IMR-90 (cell line): ENCODE data around the gene CCNG1. TPM values are rescaled to one million over a fixed set of nuclear protein-coding genes. Genes with fewer than 3 reads are reported as not detected.
A peak's percentile ranks its signal among the peaks of the same experiment; 100 is the strongest.

Source experiments
- ATAC-seq: fragments of 200-7000 bp; cut with Tn5 transposase; 2 replicates; pipeline ENCODE4 v1.9.1; 2020; ENCODE audit warnings: low read depth, mild to moderate bottlenecking, moderate library complexity
- BruUV-seq: library from RNA; stranded (reverse); fragments of 400-500 nt; replicated peaks from 2 replicates; lab custom pipeline; 2021; lab: Mats Ljungman, UMichigan
- CTCF ChIA-PET: fragments of 300-600 bp; formaldehyde crosslinking; extraction: SDS; loops from one replicate; lab custom pipeline; 2021; ENCODE audit warnings: antibody characterized with exemption; lab: Yijun Ruan, JAX
- POLR2A ChIA-PET: fragments of 300-600 bp; sonication (Branson Sonifier 250); formaldehyde crosslinking; loops from one replicate; lab custom pipeline; 2022; ENCODE audit warnings: antibody characterized with exemption; ENCODE audit not compliant: unreplicated experiment; lab: Charles Lee
- DNase-seq: peaks from one replicate; pipeline ENCODE4 v3.0.0; 2013
- H2AFZ ChIP-seq: replicated peaks from 2 replicates; pipeline ENCODE3; 2013; ENCODE audit warnings: low read length, mild to moderate bottlenecking; ENCODE audit not compliant: poor library complexity
- H2AK5ac ChIP-seq: 2 replicates; pipeline ENCODE4 v1.6.1; 2013; ENCODE audit warnings: low read depth, low read length, inconsistent platforms
- H2AK9ac ChIP-seq: replicated peaks from 2 replicates; pipeline ENCODE3; 2013; ENCODE audit warnings: mild to moderate bottlenecking, low read depth, low read length, moderate library complexity; ENCODE audit not compliant: poor library complexity
- H2BK120ac ChIP-seq: 2 replicates; pipeline ENCODE4 v1.6.1; 2013; ENCODE audit warnings: low read depth, low read length, inconsistent platforms
- H2BK15ac ChIP-seq: 3 replicates; pipeline ENCODE4 v1.6.1; 2013; ENCODE audit warnings: low read depth, low read length, inconsistent platforms
- H2BK20ac ChIP-seq: 2 replicates; pipeline ENCODE4 v1.6.1; 2013; ENCODE audit warnings: low read depth, mild to moderate bottlenecking, inconsistent platforms, low read length, moderate library complexity
- H2BK5ac ChIP-seq: 2 replicates; pipeline ENCODE4 v1.6.1; 2013; ENCODE audit warnings: mild to moderate bottlenecking, low read depth, low read length, inconsistent platforms; ENCODE audit not compliant: poor library complexity, severe bottlenecking
- H3K14ac ChIP-seq: replicated peaks from 2 replicates; pipeline ENCODE4 v1.6.1; 2013; ENCODE audit warnings: low read depth, low read length, inconsistent platforms
- H3K18ac ChIP-seq: 2 replicates; pipeline ENCODE4 v1.6.1; 2013; ENCODE audit warnings: low read depth, low read length, control low read depth
- H3K23ac ChIP-seq: 2 replicates; pipeline ENCODE4 v1.6.1; 2013; ENCODE audit warnings: low read depth, low read length, inconsistent platforms
- H3K27ac ChIP-seq: 2 replicates; pipeline ENCODE4 v1.5.1; 2013; ENCODE audit warnings: mild to moderate bottlenecking, control low read depth, low read length; ENCODE audit not compliant: insufficient read depth
- H3K27me3 ChIP-seq: 2 replicates; pipeline ENCODE4 v1.6.1; 2013; ENCODE audit warnings: low read length; ENCODE audit not compliant: control insufficient read depth, insufficient read depth
- H3K36me3 ChIP-seq: 2 replicates; pipeline ENCODE4 v1.6.1; 2013; ENCODE audit warnings: low read length, mixed read lengths; ENCODE audit not compliant: control insufficient read depth, insufficient read depth
- H3K4ac ChIP-seq: 2 replicates; pipeline ENCODE4 v1.6.1; 2013; ENCODE audit warnings: low read depth, low read length, inconsistent platforms
- H3K4me1 ChIP-seq: 2 replicates; pipeline ENCODE4 v1.6.1; 2013; ENCODE audit warnings: low read length, mixed read lengths; ENCODE audit not compliant: control insufficient read depth, insufficient read depth
- H3K4me2 ChIP-seq: 2 replicates; pipeline ENCODE4 v1.6.1; 2013; ENCODE audit warnings: low read depth, mild to moderate bottlenecking, control low read depth, low read length, moderate library complexity
- H3K4me3 ChIP-seq: 2 replicates; pipeline ENCODE4 v1.5.1; 2013; ENCODE audit warnings: low read depth, mild to moderate bottlenecking, control low read depth, low read length, moderate library complexity; ENCODE audit not compliant: insufficient read depth
- H3K56ac ChIP-seq: 2 replicates; pipeline ENCODE4 v1.6.1; 2013; ENCODE audit warnings: low read length, inconsistent platforms; ENCODE audit not compliant: insufficient read depth; ENCODE audit errors: extremely low read depth
- H3K79me1 ChIP-seq, 2 experiments: 2 replicates each; pipeline ENCODE4 v1.6.1; 2013; ENCODE audit warnings: low read length in 2 of 2, inconsistent platforms in 1 of 2, low read depth in 1 of 2
- H3K9ac ChIP-seq: 2 replicates; pipeline ENCODE4 v1.6.1; 2013; ENCODE audit warnings: low read depth, low read length, control low read depth
- H3K9me1 ChIP-seq: 2 replicates; pipeline ENCODE4 v1.6.1; 2013; ENCODE audit warnings: low read length, inconsistent platforms; ENCODE audit not compliant: insufficient read depth
- H3K9me3 ChIP-seq: 2 replicates; pipeline ENCODE4 v1.6.1; 2013; ENCODE audit warnings: low read length; ENCODE audit not compliant: control insufficient read depth, insufficient read depth
- H4K20me1 ChIP-seq: 2 replicates; pipeline ENCODE4 v1.6.1; 2013; ENCODE audit warnings: low read length, inconsistent platforms; ENCODE audit not compliant: insufficient read depth
- H4K5ac ChIP-seq: 2 replicates; pipeline ENCODE4 v1.6.1; 2013; ENCODE audit warnings: mild to moderate bottlenecking, low read depth, low read length, control low read depth
- H4K8ac ChIP-seq, 2 experiments: 2 replicates each; pipeline ENCODE4 v1.6.1; 2013; ENCODE audit warnings: low read depth in 2 of 2, low read length in 2 of 2, control low read depth in 1 of 2, inconsistent platforms in 1 of 2
- H4K91ac ChIP-seq: 2 replicates; pipeline ENCODE4 v1.6.1; 2013; ENCODE audit warnings: low read depth, low read length, inconsistent platforms; ENCODE audit not compliant: insufficient read depth
- CEBPB ChIP-seq: IDR thresholded peaks from 2 replicates; pipeline ENCODE4 v1.6.1; 2012; ENCODE audit warnings: low read depth, low read length, improper control_type of control experiment
- MAZ ChIP-seq: IDR thresholded peaks from 2 replicates; pipeline ENCODE4 v1.6.1; 2012; ENCODE audit warnings: low read depth, mild to moderate bottlenecking, low read length, improper control_type of control experiment, moderate library complexity, borderline replicate concordance
- POLR2A ChIP-seq: IDR thresholded peaks from 2 replicates; pipeline ENCODE4 v1.6.1; 2012; ENCODE audit warnings: mild to moderate bottlenecking, low read depth, low read length
- RAD21 ChIP-seq: IDR thresholded peaks from 2 replicates; pipeline ENCODE4 v1.6.1; 2012; ENCODE audit warnings: low read length, improper control_type of control experiment
- SMC3 ChIP-seq: fragments of 150-350 bp; IDR thresholded peaks from 2 replicates; pipeline ENCODE4 v1.6.1; 2016; ENCODE audit warnings: low read depth, mild to moderate bottlenecking, antibody characterized with exemption, low read length, moderate library complexity
- WGBS, 2 experiments: methylation state at CpG; one replicate each; pipeline versions ENCODE4 v1.1.5 to v1.1.7; 2013; ENCODE audit warnings: missing lambda C conversion rate in 2 of 2; ENCODE audit not compliant: insufficient read length in 1 of 2; ENCODE audit errors: extremely low coverage in 2 of 2; 5-methylcytosine and 5-hydroxymethylcytosine counted together
- dilution Hi-C: fragments of 300-500 bp; cut with HindIII; formaldehyde crosslinking; loops from one replicate; pipeline ENCODE4 v1.14.3; 2018; ENCODE audit warnings: low sequenced_read_pairs; ENCODE audit not compliant: unreplicated experiment
- in situ Hi-C: fragments of 300-500 bp; cut with MboI; formaldehyde crosslinking; loops from 3 replicates; pipeline ENCODE4 v1.14.3; 2019; ENCODE audit warnings: low sequenced_read_pairs, inconsistent platforms, mixed read lengths
- intact Hi-C: fragments of 100-400 bp; cut with micrococcal nuclease; formaldehyde crosslinking; loops from 2 replicates; pipeline ENCODE4 v1.10.0; 2022
- polyA plus RNA-seq, 3 experiments: library from polyadenylated mRNA; depleted of rRNA; stranded (reverse); fragments of >200 nt; gene quantifications; 2 replicates each; pipeline ENCODE4 v1.2.3, GENCODE V29; 2012; ENCODE audit warnings: low replicate concordance in 1 of 3
- total RNA-seq: library from RNA; depleted of rRNA; stranded (reverse); fragments of >200 nt; gene quantifications from 2 replicates; pipeline ENCODE4 v1.2.3, GENCODE V29; 2012
- TF ChIP-seq, protein P1 (sequence below): fragments of 150-350 bp; IDR thresholded peaks from 2 replicates; pipeline ENCODE4 v1.6.1; 2016; ENCODE audit warnings: low read depth, mild to moderate bottlenecking, low read length, moderate library complexity, borderline replicate concordance
- TF ChIP-seq, protein P2 (sequence below): conservative IDR thresholded peaks from 2 replicates; pipeline ENCODE4 v1.5.1; 2012; ENCODE audit warnings: mild to moderate bottlenecking, low read depth, low read length, improper control_type of control experiment

CCNG1 gene
- total and polyA plus RNA-seq, 2 of the 4 experiments (the other 2 are of a cell fraction) = 72.0 to 382 TPM

DNA sequence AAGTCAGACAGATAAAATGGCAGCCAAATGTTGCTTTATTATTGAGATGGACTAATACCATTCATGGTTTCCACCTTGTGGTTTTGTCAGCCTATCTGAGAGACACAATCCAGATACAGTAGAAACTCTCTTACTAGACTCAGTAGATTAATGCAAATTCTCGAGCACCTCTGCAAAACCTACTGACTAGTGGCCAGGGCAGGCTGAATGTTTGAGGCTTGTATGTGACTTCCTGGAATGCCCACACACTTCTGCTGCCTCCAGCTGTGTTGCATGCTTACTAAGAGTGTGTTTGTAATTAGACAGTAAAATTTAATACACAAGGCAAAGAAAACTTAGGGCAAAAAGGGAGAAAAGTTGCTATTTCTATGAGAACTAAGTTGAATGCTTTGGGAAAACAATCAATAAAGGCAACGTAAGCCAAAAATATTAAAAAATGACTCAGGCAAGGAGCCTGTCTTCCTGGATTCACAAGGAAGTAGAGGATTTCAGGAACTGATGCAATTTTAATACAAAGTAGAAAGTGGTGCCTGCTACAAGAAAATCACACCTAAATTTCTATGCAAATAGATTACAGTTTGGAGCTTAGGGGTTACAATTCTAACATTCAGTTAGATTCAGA lies 30.2 kb upstream of the CCNG1 start (continued):
- TF ChIP-seq, protein P1, sequence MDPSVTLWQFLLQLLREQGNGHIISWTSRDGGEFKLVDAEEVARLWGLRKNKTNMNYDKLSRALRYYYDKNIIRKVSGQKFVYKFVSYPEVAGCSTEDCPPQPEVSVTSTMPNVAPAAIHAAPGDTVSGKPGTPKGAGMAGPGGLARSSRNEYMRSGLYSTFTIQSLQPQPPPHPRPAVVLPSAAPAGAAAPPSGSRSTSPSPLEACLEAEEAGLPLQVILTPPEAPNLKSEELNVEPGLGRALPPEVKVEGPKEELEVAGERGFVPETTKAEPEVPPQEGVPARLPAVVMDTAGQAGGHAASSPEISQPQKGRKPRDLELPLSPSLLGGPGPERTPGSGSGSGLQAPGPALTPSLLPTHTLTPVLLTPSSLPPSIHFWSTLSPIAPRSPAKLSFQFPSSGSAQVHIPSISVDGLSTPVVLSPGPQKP = no peak

DNA sequence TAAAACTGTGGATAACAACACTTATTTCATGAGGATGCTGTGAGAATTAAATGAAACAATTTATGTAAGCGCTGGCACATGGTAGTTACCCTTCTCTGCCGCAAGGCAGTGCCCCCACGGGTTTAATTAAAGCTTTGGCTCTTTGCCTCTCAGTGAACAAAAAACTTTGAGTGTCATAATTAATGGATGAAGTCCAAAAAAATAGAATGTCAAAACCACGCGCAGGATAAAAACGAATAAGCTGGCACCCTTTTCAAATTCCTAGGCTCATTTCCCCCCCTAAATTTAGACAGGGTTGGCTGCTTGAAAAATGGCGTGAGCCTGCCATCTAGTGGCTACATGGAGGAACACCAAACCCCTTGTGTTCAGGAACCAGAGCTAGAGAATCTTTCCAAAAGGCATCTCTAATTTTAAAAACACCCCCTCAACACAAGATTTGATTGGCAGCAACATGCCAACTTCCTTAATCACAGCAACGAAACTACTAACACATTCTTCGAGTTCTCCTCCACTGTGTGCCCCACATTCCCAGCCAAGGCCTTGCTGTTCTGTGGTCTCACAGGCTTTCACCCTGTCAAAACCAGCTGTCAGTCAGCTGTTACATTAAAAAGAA lies 29.0 kb upstream of the CCNG1 start:
- Histone ChIP-seq H3K23ac (no peak overlapping the region), H3K4ac (no peak overlapping the region), H4K5ac (no peak overlapping the region), H4K20me1 (no peaks in the 10 kb centered on the region), H3K14ac (no peak overlapping the region), H2AK9ac (no peak overlapping the region), H2BK120ac (no peak overlapping the region), H2AK5ac (no peak overlapping the region), H2AFZ (peak overlapping the region; percentile 56), H2BK15ac (no peak overlapping the region), H4K91ac (no peak overlapping the region), H3K4me2 (no peak overlapping the region), H3K27ac (no peak overlapping the region), H3K9ac (no peak overlapping the region), H3K36me3 (no peaks in the 10 kb centered on the region), H3K79me1 (no peaks in the 10 kb centered on the region), H3K9me1 (no peaks in the 10 kb centered on the region), H3K27me3 (peaks cover 1% of the 10 kb centered on the region; the same call in 1 of the 2 replicates), H2BK5ac (no peak overlapping the region), H3K9me3 (no peaks in the 10 kb centered on the region), H3K4me1 (no peaks in the 10 kb centered on the region), H3K18ac (no peak overlapping the region), H3K56ac (no peak overlapping the region), H2BK20ac (no peak overlapping the region), H3K4me3 (no peak overlapping the region), H4K8ac (no peak overlapping the region)
- in situ Hi-C loops = no loop called here
- intact Hi-C loops = loop anchor here (1.0 kb wide), 1 partner anchor 1864 kb away; no protein-coding TSS in a partner anchor
- dilution Hi-C loops = no loop called here
- TF ChIP-seq CEBPB = no peak
- no peak for TF ChIP-seq POLR2A
- TF ChIP-seq MAZ = no peak
- TF ChIP-seq, protein P2, sequence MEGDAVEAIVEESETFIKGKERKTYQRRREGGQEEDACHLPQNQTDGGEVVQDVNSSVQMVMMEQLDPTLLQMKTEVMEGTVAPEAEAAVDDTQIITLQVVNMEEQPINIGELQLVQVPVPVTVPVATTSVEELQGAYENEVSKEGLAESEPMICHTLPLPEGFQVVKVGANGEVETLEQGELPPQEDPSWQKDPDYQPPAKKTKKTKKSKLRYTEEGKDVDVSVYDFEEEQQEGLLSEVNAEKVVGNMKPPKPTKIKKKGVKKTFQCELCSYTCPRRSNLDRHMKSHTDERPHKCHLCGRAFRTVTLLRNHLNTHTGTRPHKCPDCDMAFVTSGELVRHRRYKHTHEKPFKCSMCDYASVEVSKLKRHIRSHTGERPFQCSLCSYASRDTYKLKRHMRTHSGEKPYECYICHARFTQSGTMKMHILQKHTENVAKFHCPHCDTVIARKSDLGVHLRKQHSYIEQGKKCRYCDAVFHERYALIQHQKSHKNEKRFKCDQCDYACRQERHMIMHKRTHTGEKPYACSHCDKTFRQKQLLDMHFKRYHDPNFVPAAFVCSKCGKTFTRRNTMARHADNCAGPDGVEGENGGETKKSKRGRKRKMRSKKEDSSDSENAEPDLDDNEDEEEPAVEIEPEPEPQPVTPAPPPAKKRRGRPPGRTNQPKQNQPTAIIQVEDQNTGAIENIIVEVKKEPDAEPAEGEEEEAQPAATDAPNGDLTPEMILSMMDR = peak; percentile 86
- TF ChIP-seq RAD21 = peak; percentile 82
- peak; percentile 57 for TF ChIP-seq SMC3
- TF ChIP-seq, protein P1 = no peak
- ChIA-PET CTCF (interaction anchor here (0.6 to 1.4 kb wide), 11 partner anchors 8 to 144 kb away, joined by 3 to 6 read pairs (median 3); partner anchors contain the start of gene CCNG1), POLR2A (interaction anchor here (0.5 kb wide), 1 partner anchor 1057 kb away, joined by 3 read pairs; no protein-coding TSS in a partner anchor)
- DNase-seq (peak; percentile 53), ATAC-seq (peak; percentile 92)
- no TSS peak for BruUV-seq
- WGBS, 2 experiments = 20% methylated on average over 4 of the region's 9 CpGs; no CpG with 5 or more reads in 1 of the 2 experiments
